HG02642 (cell line): ENCODE results near the gene LRTM2.

Source experiments
- ATAC-seq: cut with Tn5 transposase; IDR thresholded peaks from one replicate; pipeline ENCODE4 v1.9.1; 2021; ENCODE audit warnings: mild to moderate bottlenecking; ENCODE audit not compliant: unreplicated experiment, poor library complexity

LRTM2 gene

GRCh38 chr12:1797011-1797901 is 23.1 kb upstream of the LRTM2 start:
- ATAC-seq = peak; percentile 11

GRCh38 chr12:1797991-1798640 is 22.2 kb upstream of the LRTM2 start:
- ATAC-seq = no peak

GRCh38 chr12:1798641-1799020 is 21.7 kb upstream of the LRTM2 start:
- ATAC-seq = no peak

GRCh38 chr12:1799051-1799881 is 21.1 kb upstream of the LRTM2 start:
- ATAC-seq = no peak

- no peak for ATAC-seq
Observed at GRCh38 chr12:1799882-1800400, 20.4 kb upstream of the LRTM2 start.

GRCh38 chr12:1800401-1801302 is 19.7 kb upstream of the LRTM2 start:
- no peak for ATAC-seq

GRCh38 chr12:1801303-1801975 is 18.9 kb upstream of the LRTM2 start:
- no peak for ATAC-seq

GRCh38 chr12:1803736-1804135 is 16.6 kb upstream of the LRTM2 start:
- no peak for ATAC-seq

- ATAC-seq = peak; percentile 90
Observed at GRCh38 chr12:1804545-1805332, 15.6 kb upstream of the LRTM2 start.

- ATAC-seq = no peak
Observed at GRCh38 chr12:1805441-1806081, 14.8 kb upstream of the LRTM2 start.

GRCh38 chr12:1806301-1807086 is 13.9 kb upstream of the LRTM2 start:
- no peak for ATAC-seq

GRCh38 chr12:1807087-1807860 is 13.1 kb upstream of the LRTM2 start:
- ATAC-seq = no peak

GRCh38 chr12:1808036-1808797 is 12.1 kb upstream of the LRTM2 start:
- ATAC-seq = no peak

GRCh38 chr12:1808798-1809480 is 11.4 kb upstream of the LRTM2 start:
- ATAC-seq = no peak

GRCh38 chr12:1809591-1810190 is 10.7 kb upstream of the LRTM2 start:
- no peak for ATAC-seq
